ENCODE data around the gene TERT. TPM values are rescaled to one million over a fixed set of nuclear protein-coding genes. Genes with fewer than 3 reads are reported as not detected.

Gene TERT
- total RNA-seq, 2 experiments from 2014 or later: 156 to 198 TPM

GRCh38 chr5:1208221-1208742 lies 86.6 kb downstream of the TERT start:
- intact Hi-C loops (cut with micrococcal nuclease; ENCODE audit: unreplicated experiment): no loop called here
- H3K9me2 ChIP-seq (ENCODE audit: insufficient read depth, low read length): no peaks in the 10 kb centered on the region

DNA sequence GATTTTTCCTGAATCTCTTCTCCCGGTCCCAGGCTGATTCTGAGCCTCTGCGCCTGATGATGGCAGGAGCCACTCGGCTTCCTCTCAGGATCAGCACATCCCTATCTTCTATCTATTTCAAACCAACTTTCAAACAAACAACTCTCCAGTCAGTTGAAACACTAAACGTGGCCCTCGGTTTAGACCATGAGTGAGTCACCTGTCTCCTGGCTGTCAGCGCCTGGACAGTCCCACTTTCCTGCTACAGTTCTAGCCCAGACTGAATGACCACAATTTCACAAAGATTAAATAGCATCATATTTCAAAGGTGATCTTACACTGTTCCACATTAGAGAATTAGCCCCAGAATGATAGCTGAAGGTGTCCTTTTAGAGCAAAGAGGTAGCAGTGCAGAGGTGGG lies 87.3 kb downstream of the TERT start:
- no peaks in the 10 kb centered on the region for H3K9me3 ChIP-seq (ENCODE audit: low read length)
- no peaks in the 10 kb centered on the region for H3K79me2 ChIP-seq (ENCODE audit: insufficient read depth, low read depth, low read length)
- no peaks in the 10 kb centered on the region for H3K9me2 ChIP-seq (ENCODE audit: insufficient read depth, low read length)
- intact Hi-C loops (cut with micrococcal nuclease; ENCODE audit: unreplicated experiment): no loop called here
- H3K4me1 ChIP-seq (ENCODE audit: insufficient read depth, low read length, poor library complexity, severe bottlenecking): no peaks in the 10 kb centered on the region
- ChIA-PET POLR2A (no interaction called here), CTCF (ENCODE audit: unreplicated experiment) (no interaction called here)
- H3K4me3 ChIP-seq (ENCODE audit: low read depth, low read length, poor library complexity, severe bottlenecking): no peak overlapping the region
- no peak for DNase-seq (ENCODE audit: low spot score)
- no peaks in the 10 kb centered on the region for H3K36me3 ChIP-seq (ENCODE audit: insufficient read depth, low read length)
- H3K27ac ChIP-seq (ENCODE audit: low read depth, low read length, poor library complexity, severe bottlenecking): no peak overlapping the region
- BruUV-seq (replicated peaks): no TSS peak
- H3K4me2 ChIP-seq (ENCODE audit: low read length): no peak overlapping the region
- TF ChIP-seq CTCF (conservative IDR thresholded peaks at IDR 0.05; ENCODE audit: low read length) (no peak), EZH2phosphoT487 (IDR thresholded peaks at IDR 0.05; ENCODE audit: borderline replicate concordance, low read depth, low read length) (no peak)
- H4K20me1 ChIP-seq (ENCODE audit: insufficient read depth, low read length): no peaks in the 10 kb centered on the region
- no peak overlapping the region for H2AFZ ChIP-seq (ENCODE audit: low read length)

More at GRCh38 chr5:1208221-1208742, 86.6 kb downstream of the TERT start:
- no peaks in the 10 kb centered on the region for H3K4me1 ChIP-seq (ENCODE audit: insufficient read depth, low read length, poor library complexity, severe bottlenecking)
- H2AFZ ChIP-seq (ENCODE audit: low read length): no peak overlapping the region
- H3K36me3 ChIP-seq (ENCODE audit: insufficient read depth, low read length): no peaks in the 10 kb centered on the region
- no peaks in the 10 kb centered on the region for H4K20me1 ChIP-seq (ENCODE audit: insufficient read depth, low read length)
- no TSS peak for BruUV-seq (replicated peaks)
- H3K27ac ChIP-seq (ENCODE audit: low read depth, low read length, poor library complexity, severe bottlenecking): no peak overlapping the region
- DNase-seq (ENCODE audit: low spot score): no peak
- H3K4me3 ChIP-seq (ENCODE audit: low read depth, low read length, poor library complexity, severe bottlenecking): no peak overlapping the region
- no peak for TF ChIP-seq CTCF (conservative IDR thresholded peaks at IDR 0.05; ENCODE audit: low read length)
- no peak for TF ChIP-seq EZH2phosphoT487 (IDR thresholded peaks at IDR 0.05; ENCODE audit: borderline replicate concordance, low read depth, low read length)
- no peaks in the 10 kb centered on the region for H3K79me2 ChIP-seq (ENCODE audit: insufficient read depth, low read depth, low read length)
- POLR2A ChIA-PET: interaction anchor here (0.5 kb wide), 1 partner anchor 387 kb away, joined by 3 read pairs; no protein-coding TSS in a partner anchor
- no peaks in the 10 kb centered on the region for H3K9me3 ChIP-seq (ENCODE audit: low read length)
- H3K4me2 ChIP-seq (ENCODE audit: low read length): no peak overlapping the region
- CTCF ChIA-PET (ENCODE audit: unreplicated experiment): no interaction called here

GRCh38 chr5:1206521-1207412 lies 88.1 kb downstream of the TERT start:
- no peak overlapping the region for H2AFZ ChIP-seq (ENCODE audit: low read length)
- no peak for DNase-seq (ENCODE audit: low spot score)
- no peaks in the 10 kb centered on the region for H3K9me3 ChIP-seq (ENCODE audit: low read length)
- CTCF ChIA-PET (ENCODE audit: unreplicated experiment): interaction anchor here (0.7 kb wide), 1 partner anchor 486 kb away, joined by 3 read pairs; no protein-coding TSS in a partner anchor
- H3K4me3 ChIP-seq (ENCODE audit: low read depth, low read length, poor library complexity, severe bottlenecking): no peak overlapping the region
- no peak for TF ChIP-seq CTCF (conservative IDR thresholded peaks at IDR 0.05; ENCODE audit: low read length)
- no peak for TF ChIP-seq EZH2phosphoT487 (IDR thresholded peaks at IDR 0.05; ENCODE audit: borderline replicate concordance, low read depth, low read length)
- BruUV-seq (replicated peaks): no TSS peak
- POLR2A ChIA-PET: no interaction called here
- intact Hi-C loops (cut with micrococcal nuclease; ENCODE audit: unreplicated experiment): no loop called here
- H3K79me2 ChIP-seq (ENCODE audit: insufficient read depth, low read depth, low read length): no peaks in the 10 kb centered on the region
- no peaks in the 10 kb centered on the region for H3K9me2 ChIP-seq (ENCODE audit: insufficient read depth, low read length)
- H3K4me2 ChIP-seq (ENCODE audit: low read length): no peak overlapping the region
- no peaks in the 10 kb centered on the region for H3K4me1 ChIP-seq (ENCODE audit: insufficient read depth, low read length, poor library complexity, severe bottlenecking)
- no peaks in the 10 kb centered on the region for H3K36me3 ChIP-seq (ENCODE audit: insufficient read depth, low read length)
- H3K27ac ChIP-seq (ENCODE audit: low read depth, low read length, poor library complexity, severe bottlenecking): no peak overlapping the region
- no peaks in the 10 kb centered on the region for H4K20me1 ChIP-seq (ENCODE audit: insufficient read depth, low read length)
